ENCODE data around the gene DDX1. TPM values are rescaled to one million over a fixed set of nuclear protein-coding genes. Genes with fewer than 3 reads are reported as not detected.

Gene DDX1
- total RNA-seq, 1 donor from 2014 or later = 103 TPM

DNA sequence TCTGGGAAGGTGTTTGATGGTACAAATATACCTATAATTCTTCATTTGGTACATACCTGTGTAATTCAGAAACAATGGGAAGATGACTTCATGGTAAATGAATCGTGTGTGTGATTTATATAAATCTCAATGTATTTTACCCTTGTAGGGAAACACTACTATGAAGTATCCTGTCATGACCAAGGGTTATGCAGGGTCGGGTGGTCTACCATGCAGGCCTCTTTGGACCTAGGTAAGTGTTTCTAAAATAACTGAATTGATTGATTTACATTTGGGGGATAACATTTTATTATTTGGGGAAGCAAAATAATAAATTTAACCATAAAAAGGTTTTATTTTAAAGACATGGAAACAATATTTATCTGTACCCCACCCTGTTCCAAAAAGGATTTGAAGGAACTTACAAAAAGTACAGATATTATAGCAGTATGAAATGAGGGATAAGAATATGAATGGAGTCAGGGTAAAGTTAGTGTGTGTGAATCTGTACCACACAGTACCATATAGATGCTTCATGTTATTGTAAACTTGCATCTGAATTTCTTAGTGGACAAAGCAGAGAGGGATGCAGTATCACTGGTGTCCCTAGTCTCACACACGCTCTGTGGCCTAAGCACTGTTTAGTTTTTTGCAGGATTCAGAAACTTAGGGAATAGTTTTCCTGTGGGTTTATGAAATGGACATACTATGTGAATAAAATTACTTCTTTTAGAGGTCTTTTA lies 11.5 kb downstream of the DDX1 start:
- peaks cover 48% of the 10 kb centered on the region for H3K36me3 Mint-ChIP-seq
- no peaks in the 10 kb centered on the region for H3K4me1 Mint-ChIP-seq
- Histone ChIP-seq H3K9ac (no peak overlapping the region), H3K9me3 (ENCODE audit: low read depth) (no peaks in the 10 kb centered on the region), H2AFZ (replicated peaks) (no peak overlapping the region), H3K27me3 (no peaks in the 10 kb centered on the region), H3K4me1 (no peaks in the 10 kb centered on the region), H3K27ac (no peak overlapping the region), H3K4me3 (no peak overlapping the region), H3K4me2 (no peak overlapping the region), H3K79me2 (ENCODE audit: low read depth) (no peaks in the 10 kb centered on the region), H3F3A (ENCODE audit: low read depth) (no peaks in the 10 kb centered on the region), H4K20me1 (ENCODE audit: low read depth) (no peaks in the 10 kb centered on the region), H3K36me3 (peaks cover 51% of the 10 kb centered on the region)
- no peak for DNase-seq (ENCODE audit: low spot score)
- H3K27me3 Mint-ChIP-seq (ENCODE audit: insufficient read depth, low read depth) = no peaks in the 10 kb centered on the region
- TF ChIP-seq, protein P1, sequence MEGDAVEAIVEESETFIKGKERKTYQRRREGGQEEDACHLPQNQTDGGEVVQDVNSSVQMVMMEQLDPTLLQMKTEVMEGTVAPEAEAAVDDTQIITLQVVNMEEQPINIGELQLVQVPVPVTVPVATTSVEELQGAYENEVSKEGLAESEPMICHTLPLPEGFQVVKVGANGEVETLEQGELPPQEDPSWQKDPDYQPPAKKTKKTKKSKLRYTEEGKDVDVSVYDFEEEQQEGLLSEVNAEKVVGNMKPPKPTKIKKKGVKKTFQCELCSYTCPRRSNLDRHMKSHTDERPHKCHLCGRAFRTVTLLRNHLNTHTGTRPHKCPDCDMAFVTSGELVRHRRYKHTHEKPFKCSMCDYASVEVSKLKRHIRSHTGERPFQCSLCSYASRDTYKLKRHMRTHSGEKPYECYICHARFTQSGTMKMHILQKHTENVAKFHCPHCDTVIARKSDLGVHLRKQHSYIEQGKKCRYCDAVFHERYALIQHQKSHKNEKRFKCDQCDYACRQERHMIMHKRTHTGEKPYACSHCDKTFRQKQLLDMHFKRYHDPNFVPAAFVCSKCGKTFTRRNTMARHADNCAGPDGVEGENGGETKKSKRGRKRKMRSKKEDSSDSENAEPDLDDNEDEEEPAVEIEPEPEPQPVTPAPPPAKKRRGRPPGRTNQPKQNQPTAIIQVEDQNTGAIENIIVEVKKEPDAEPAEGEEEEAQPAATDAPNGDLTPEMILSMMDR (IDR thresholded peaks at IDR 0.05) = no peak
- TF ChIP-seq EZH2phosphoT487 (IDR thresholded peaks at IDR 0.05) (no peak), EZH2 (IDR thresholded peaks at IDR 0.05) (no peak)
- H3K9me3 Mint-ChIP-seq = no peaks in the 10 kb centered on the region
- no peak overlapping the region for H3K27ac Mint-ChIP-seq
- H3K4me3 Mint-ChIP-seq = no peak overlapping the region

DNA sequence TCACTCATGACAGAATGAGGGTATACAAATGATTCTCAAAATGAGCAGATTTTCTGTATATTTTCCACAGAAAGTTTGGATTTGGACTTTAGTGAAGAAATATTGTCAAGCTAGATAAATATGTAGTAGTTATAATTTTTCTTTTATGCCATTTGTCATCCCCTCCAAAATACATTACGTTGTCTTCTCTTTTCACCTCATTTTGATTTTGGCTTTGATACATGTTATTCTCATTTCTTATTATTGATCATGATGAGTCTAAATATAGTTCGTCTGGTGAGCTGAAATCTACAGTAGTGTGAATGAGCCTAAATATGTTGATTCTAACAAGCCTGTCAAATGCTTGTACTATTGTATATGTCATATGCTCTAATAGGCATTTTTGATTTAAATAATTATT lies 12.3 kb downstream of the DDX1 start:
- no peaks in the 10 kb centered on the region for H3K79me2 ChIP-seq (ENCODE audit: low read depth)
- H3F3A ChIP-seq (ENCODE audit: low read depth) = no peaks in the 10 kb centered on the region
- H3K27me3 ChIP-seq = no peaks in the 10 kb centered on the region
- Mint-ChIP-seq H3K27ac (no peak overlapping the region), H3K36me3 (peaks cover 46% of the 10 kb centered on the region), H3K27me3 (ENCODE audit: insufficient read depth, low read depth) (no peaks in the 10 kb centered on the region), H3K9me3 (no peaks in the 10 kb centered on the region), H3K4me1 (no peaks in the 10 kb centered on the region), H3K4me3 (no peak overlapping the region)
- H3K4me1 ChIP-seq = no peaks in the 10 kb centered on the region
- no peak overlapping the region for H3K9ac ChIP-seq
- no peaks in the 10 kb centered on the region for H4K20me1 ChIP-seq (ENCODE audit: low read depth)
- no peak overlapping the region for H2AFZ ChIP-seq (replicated peaks)
- no peak overlapping the region for H3K4me2 ChIP-seq
- DNase-seq (ENCODE audit: low spot score) = no peak
- peaks cover 43% of the 10 kb centered on the region for H3K36me3 ChIP-seq
- TF ChIP-seq EZH2 (IDR thresholded peaks at IDR 0.05) (no peak), EZH2phosphoT487 (IDR thresholded peaks at IDR 0.05) (no peak)
- TF ChIP-seq, protein P1 (IDR thresholded peaks at IDR 0.05) = no peak
- H3K4me3 ChIP-seq = no peak overlapping the region
- H3K9me3 ChIP-seq (ENCODE audit: low read depth) = no peaks in the 10 kb centered on the region
- no peak overlapping the region for H3K27ac ChIP-seq

DNA sequence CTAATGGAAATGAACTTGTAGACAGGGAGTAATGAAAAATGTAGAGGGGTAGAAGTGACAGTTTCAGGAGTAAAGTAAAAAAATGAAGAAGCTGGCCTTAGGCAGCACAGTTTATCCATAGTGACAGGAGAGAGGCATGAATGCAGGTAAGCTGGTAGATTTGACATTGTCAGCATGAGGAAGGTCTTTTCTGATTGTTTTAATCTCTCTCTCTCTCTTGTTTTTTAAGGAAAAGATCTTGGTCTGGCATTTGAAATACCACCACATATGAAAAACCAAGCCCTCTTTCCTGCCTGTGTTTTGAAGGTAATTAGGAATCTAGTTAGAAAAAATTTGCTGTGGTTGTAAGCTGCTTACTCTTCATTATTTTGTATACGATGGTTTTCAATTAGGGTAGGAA lies 14.1 kb downstream of the DDX1 start:
- no peak overlapping the region for H3K4me3 Mint-ChIP-seq
- Histone ChIP-seq H3K4me1 (no peaks in the 10 kb centered on the region), H4K20me1 (ENCODE audit: low read depth) (no peaks in the 10 kb centered on the region), H3K9me3 (ENCODE audit: low read depth) (no peaks in the 10 kb centered on the region), H3K4me3 (no peak overlapping the region), H3K4me2 (no peak overlapping the region), H2AFZ (replicated peaks) (no peak overlapping the region), H3K9ac (no peak overlapping the region), H3K79me2 (ENCODE audit: low read depth) (no peaks in the 10 kb centered on the region), H3K27ac (no peak overlapping the region), H3K36me3 (peaks cover 44% of the 10 kb centered on the region), H3K27me3 (no peaks in the 10 kb centered on the region), H3F3A (ENCODE audit: low read depth) (no peaks in the 10 kb centered on the region)
- TF ChIP-seq EZH2phosphoT487 (IDR thresholded peaks at IDR 0.05) (no peak), EZH2 (IDR thresholded peaks at IDR 0.05) (no peak)
- TF ChIP-seq, protein P1 (IDR thresholded peaks at IDR 0.05) = no peak
- no peaks in the 10 kb centered on the region for H3K27me3 Mint-ChIP-seq (ENCODE audit: insufficient read depth, low read depth)
- H3K4me1 Mint-ChIP-seq = no peaks in the 10 kb centered on the region
- peaks cover 5% of the 10 kb centered on the region for H3K9me3 Mint-ChIP-seq
- no peak overlapping the region for H3K27ac Mint-ChIP-seq
- H3K36me3 Mint-ChIP-seq = peaks cover 53% of the 10 kb centered on the region
- DNase-seq (ENCODE audit: low spot score) = no peak

All from neural progenitor cell (in vitro differentiated cells).